Lower leg skin (tissue), 3 donors: Measurements from ENCODE around the gene CEP63.

ENCODE experiments used
- POLR2A ChIP-seq, 2 donors: fragments of 450-650 bp; IDR thresholded peaks; one replicate each; pipeline ENCODE4 v1.6.1; 2016 to 2017; ENCODE audit warnings: antibody characterized with exemption in 2 of 2, mild to moderate bottlenecking in 1 of 2, moderate library complexity in 1 of 2
- TF ChIP-seq, protein P1 (sequence below), 3 donors: fragments of 450-650 bp; IDR thresholded peaks; one replicate each; pipeline ENCODE4 v1.5.1; 2016; ENCODE audit warnings: antibody characterized with exemption in 3 of 3, mild to moderate bottlenecking in 3 of 3, moderate library complexity in 2 of 3

- TF ChIP-seq POLR2A (IDR thresholded peaks at IDR 0.05), result no peak
- TF ChIP-seq, protein P1, sequence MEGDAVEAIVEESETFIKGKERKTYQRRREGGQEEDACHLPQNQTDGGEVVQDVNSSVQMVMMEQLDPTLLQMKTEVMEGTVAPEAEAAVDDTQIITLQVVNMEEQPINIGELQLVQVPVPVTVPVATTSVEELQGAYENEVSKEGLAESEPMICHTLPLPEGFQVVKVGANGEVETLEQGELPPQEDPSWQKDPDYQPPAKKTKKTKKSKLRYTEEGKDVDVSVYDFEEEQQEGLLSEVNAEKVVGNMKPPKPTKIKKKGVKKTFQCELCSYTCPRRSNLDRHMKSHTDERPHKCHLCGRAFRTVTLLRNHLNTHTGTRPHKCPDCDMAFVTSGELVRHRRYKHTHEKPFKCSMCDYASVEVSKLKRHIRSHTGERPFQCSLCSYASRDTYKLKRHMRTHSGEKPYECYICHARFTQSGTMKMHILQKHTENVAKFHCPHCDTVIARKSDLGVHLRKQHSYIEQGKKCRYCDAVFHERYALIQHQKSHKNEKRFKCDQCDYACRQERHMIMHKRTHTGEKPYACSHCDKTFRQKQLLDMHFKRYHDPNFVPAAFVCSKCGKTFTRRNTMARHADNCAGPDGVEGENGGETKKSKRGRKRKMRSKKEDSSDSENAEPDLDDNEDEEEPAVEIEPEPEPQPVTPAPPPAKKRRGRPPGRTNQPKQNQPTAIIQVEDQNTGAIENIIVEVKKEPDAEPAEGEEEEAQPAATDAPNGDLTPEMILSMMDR (IDR thresholded peaks at IDR 0.05), result no peak
These were observed 81.7 kb downstream of the CEP63 start for GRCh38 chr3:134567605-134568004.
